HFFc6 (cell line): ENCODE results near the gene NDUFB10. TPM values are rescaled to one million over a fixed set of nuclear protein-coding genes. Genes with fewer than 3 reads are reported as not detected.
A peak's percentile ranks its signal among the peaks of the same experiment; 100 is the strongest.

ENCODE experiments used
- DNase-seq: peaks from one replicate; pipeline ENCODE4 v3.0.0-alpha.2; 2018
- H3K27ac Mint-ChIP-seq: 2 replicates; pipeline ENCODE4 v1.8.0; 2020; ENCODE audit warnings: mild to moderate bottlenecking, mixed read lengths
- H3K27me3 Mint-ChIP-seq: 2 replicates; pipeline ENCODE4 v1.8.0; 2021; ENCODE audit warnings: mild to moderate bottlenecking, moderate library complexity, mixed read lengths; ENCODE audit not compliant: insufficient read depth
- H3K36me3 Mint-ChIP-seq: 2 replicates; pipeline ENCODE4 v1.8.0; 2021; ENCODE audit warnings: low read depth, mixed read lengths
- H3K4me1 Mint-ChIP-seq: 2 replicates; pipeline ENCODE4 v1.8.0; 2020; ENCODE audit warnings: low read depth, mixed read lengths
- H3K4me3 Mint-ChIP-seq: 2 replicates; pipeline ENCODE4 v1.8.0; 2020; ENCODE audit warnings: mild to moderate bottlenecking, moderate library complexity, mixed read lengths
- H3K9me3 Mint-ChIP-seq: 2 replicates; pipeline ENCODE4 v1.8.0; 2020; ENCODE audit warnings: mild to moderate bottlenecking, mixed read lengths
- total RNA-seq, 6 experiments: library from RNA; stranded (reverse); fragmentation: NEBNext Ultra II Directional; extraction: Animal tissue kit (Norgen Biotek cat#: 25700); gene quantifications; 2 replicates in 1 of 6; 3 replicates in 5 of 6; pipeline ENCODE4 v1.2.3, GENCODE V29; 2021
- TF ChIP-seq, protein P1 (sequence below): fragments of 200-600 bp; sonication (generic); IDR thresholded peaks from 2 replicates; pipeline ENCODE4 v1.5.0; 2021; ENCODE audit warnings: antibody characterized with exemption, mild to moderate bottlenecking

The NDUFB10 gene
- total RNA-seq, 6 experiments from 2014 or later: 146 to 190 (median 173) TPM

DNA sequence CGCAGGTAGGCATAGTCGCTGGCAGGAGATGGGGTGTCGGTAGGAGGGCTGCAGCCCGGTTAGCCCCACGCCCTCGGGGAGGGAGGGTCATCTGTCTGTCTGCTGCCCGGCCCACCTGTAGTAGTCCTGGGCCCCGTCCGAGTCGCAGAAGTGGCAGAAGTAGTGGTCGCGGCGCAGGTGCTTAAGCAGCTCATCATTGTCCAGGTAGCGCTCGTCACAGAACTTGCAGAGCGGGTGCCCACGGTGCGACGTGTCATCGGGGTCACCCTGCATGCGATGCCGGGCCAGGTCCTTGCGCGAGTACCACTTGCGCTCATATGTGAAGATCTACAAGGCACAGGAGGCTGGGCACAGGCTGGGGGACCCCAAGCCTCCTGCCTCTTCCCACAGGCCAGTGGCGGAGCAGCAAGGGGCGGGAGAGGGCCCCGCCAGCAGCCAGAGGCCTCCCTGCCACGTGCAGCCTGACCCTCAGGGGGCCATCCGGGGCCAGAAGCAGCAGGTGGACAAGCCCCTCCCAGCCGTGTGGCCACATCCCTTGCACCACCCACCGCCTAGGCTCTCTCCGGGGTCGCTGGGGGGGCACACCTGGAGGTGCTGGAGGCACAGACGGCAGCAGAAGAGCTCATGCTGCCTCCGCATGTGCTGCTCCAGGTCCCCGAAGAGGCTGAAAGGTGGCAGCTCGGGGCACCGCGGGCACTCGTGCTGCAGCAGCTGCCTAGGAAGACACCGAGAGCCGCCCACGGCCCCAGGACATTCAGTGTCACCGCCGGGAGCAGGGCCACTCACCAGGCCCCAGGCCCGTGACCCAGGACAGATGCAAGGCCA lies 43.3 kb downstream of the NDUFB10 start:
- Mint-ChIP-seq H3K9me3 (no peaks in the 10 kb centered on the region), H3K4me1 (peaks cover 13% of the 10 kb centered on the region), H3K4me3 (no peak overlapping the region), H3K27me3 (no peaks in the 10 kb centered on the region), H3K27ac (no peak overlapping the region), H3K36me3 (peaks cover 5% of the 10 kb centered on the region; the same call in 1 of the 2 replicates)
- DNase-seq: no peak
- TF ChIP-seq, protein P1, sequence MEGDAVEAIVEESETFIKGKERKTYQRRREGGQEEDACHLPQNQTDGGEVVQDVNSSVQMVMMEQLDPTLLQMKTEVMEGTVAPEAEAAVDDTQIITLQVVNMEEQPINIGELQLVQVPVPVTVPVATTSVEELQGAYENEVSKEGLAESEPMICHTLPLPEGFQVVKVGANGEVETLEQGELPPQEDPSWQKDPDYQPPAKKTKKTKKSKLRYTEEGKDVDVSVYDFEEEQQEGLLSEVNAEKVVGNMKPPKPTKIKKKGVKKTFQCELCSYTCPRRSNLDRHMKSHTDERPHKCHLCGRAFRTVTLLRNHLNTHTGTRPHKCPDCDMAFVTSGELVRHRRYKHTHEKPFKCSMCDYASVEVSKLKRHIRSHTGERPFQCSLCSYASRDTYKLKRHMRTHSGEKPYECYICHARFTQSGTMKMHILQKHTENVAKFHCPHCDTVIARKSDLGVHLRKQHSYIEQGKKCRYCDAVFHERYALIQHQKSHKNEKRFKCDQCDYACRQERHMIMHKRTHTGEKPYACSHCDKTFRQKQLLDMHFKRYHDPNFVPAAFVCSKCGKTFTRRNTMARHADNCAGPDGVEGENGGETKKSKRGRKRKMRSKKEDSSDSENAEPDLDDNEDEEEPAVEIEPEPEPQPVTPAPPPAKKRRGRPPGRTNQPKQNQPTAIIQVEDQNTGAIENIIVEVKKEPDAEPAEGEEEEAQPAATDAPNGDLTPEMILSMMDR: no peak

DNA sequence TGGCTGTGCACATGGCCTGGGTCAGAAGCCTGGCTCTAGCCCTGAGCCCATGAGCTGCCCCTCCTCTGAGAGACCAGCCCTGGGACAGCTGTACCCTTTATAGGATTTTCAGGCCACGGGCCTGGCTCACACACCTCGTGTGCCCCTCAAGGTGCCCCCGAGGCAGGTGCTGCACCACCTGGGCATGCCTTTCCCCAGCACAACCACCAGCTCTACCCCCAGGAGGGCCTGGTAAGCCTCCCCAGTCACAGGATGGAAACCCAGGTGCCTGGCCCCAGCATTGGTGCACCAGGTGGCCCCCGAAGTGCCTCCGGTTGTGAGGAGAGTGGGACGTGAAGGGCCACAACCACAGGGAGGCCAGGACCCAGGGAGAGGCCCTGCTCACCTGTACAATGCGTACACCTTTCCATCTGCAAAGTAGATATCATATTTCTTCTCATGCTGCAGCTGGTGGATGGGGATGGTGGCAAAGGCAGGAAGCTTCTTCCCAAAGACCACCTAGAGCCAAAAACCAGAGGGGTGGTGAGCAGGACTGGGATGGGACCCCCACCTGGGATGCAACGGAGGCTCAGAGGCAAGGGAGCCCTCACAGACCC lies 44.0 kb downstream of the NDUFB10 start:
- no peak for DNase-seq
- Mint-ChIP-seq H3K27ac (no peak overlapping the region), H3K9me3 (no peaks in the 10 kb centered on the region), H3K4me3 (no peak overlapping the region), H3K27me3 (no peaks in the 10 kb centered on the region), H3K36me3 (peaks cover 2% of the 10 kb centered on the region; the same call in 1 of the 2 replicates), H3K4me1 (peaks cover 15% of the 10 kb centered on the region)
- TF ChIP-seq, protein P1: no peak

DNA sequence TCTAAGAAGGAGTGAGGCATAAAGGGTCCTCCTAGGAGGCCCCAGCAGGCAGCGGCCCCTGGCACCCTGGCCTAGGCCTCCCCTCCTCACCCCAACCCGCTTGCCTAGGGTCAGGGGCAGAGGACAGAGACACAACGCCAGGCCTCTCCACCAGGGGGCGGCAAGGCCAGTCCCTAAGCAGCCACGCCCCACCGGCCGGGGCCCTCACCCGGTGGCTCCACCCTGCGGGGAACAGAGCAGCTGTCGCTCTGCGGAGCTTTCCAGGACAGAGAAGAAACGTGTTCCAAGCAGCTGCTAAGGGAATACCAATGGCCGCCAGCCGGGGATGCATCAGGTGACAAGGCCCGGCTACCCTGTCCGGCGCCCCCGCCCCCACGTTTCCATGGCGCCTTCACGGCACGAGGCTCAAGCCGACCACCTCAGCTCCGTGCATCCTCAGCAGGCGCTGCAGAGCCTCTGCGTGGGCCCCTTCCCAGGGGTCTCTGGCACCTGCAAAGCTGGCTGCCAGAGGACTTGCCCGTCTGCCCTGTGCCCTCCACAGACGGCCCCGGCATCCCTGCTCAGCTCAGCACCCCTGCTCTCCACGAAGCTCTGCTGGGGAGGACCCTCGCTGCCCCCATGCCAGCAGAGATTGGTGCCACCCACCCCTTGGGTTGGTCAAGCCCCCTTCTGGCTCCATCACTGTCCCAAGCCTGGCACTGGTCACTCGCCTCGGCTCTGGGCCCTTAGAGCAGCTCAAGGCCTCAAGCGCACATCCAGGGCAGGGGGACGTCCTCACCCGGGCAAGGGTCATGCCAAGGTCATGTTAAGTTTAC lies 44.7 kb downstream of the NDUFB10 start:
- DNase-seq: peak; percentile 82
- Mint-ChIP-seq H3K4me1 (peaks cover 19% of the 10 kb centered on the region), H3K27me3 (peaks cover 2% of the 10 kb centered on the region; the same call in 1 of the 2 replicates), H3K36me3 (peaks cover 5% of the 10 kb centered on the region; the same call in 1 of the 2 replicates), H3K27ac (no peak overlapping the region), H3K4me3 (no peak overlapping the region), H3K9me3 (no peaks in the 10 kb centered on the region)
- TF ChIP-seq, protein P1: peak; percentile 98

DNA sequence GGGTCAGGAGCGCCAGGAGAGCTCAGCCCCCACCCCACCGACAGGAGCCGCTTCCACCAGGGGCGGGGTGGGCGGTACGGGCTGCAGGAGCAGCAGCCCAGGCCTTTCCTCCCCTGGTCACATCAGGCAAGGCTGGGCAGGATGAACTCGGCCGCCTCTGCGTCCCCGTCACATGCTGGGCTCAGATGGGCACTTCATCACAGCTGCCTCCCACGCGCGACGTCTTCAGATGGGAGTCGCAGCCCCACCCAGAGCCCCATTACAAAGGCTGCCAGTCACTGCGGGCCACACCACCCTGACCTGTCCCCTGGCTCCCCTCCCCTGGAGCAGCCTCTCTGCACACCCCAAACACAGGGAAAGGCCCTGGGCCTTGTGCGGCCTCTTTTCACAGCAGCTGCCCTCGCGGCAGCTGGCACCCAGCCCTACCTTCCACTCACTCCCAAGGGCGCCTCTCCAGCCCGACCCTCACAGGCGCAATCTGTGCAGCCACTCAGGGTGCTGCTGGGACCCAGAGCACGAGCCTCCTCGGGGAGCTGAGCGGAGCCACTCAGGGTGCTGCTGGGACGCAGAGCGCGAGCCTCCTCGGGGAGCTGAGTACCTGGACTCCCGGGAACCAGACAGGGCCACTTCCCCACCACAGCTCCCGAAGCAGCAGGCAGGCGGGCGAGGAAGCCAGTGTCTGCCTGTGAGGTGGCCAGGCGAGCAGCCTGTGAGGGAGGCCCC lies 45.6 kb downstream of the NDUFB10 start:
- H3K27ac Mint-ChIP-seq: no peak overlapping the region
- DNase-seq: no peak
- TF ChIP-seq, protein P1: no peak
- H3K9me3 Mint-ChIP-seq: no peaks in the 10 kb centered on the region
- H3K27me3 Mint-ChIP-seq: peaks cover 2% of the 10 kb centered on the region; the same call in 1 of the 2 replicates
- no peak overlapping the region for H3K4me3 Mint-ChIP-seq
- H3K4me1 Mint-ChIP-seq: peaks cover 20% of the 10 kb centered on the region
- peaks cover 5% of the 10 kb centered on the region; the same call in 1 of the 2 replicates for H3K36me3 Mint-ChIP-seq

DNA sequence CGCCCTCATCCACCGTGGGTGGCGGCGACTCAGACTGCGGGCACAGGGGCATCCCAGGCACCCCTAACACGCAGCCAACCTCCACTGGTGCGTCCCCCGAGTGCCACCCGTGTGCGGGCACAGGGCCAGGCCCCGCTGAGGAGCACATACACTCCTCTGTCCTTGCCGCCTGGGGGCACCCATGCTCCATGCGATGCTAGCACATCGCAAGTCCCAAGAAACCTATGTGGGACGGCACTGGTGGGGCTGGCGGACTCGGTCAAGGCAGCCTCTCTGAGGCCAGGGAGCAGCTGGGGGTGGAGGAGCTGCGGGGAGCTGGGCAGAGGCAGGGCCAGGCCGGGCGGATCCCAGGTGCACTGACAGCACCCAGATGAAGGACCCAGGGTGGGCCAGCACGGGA lies 46.3 kb downstream of the NDUFB10 start:
- Mint-ChIP-seq H3K4me1 (peaks cover 26% of the 10 kb centered on the region), H3K27ac (no peak overlapping the region), H3K4me3 (no peak overlapping the region), H3K9me3 (no peaks in the 10 kb centered on the region), H3K27me3 (peaks cover 2% of the 10 kb centered on the region; the same call in 1 of the 2 replicates), H3K36me3 (peaks cover 5% of the 10 kb centered on the region; the same call in 1 of the 2 replicates)
- TF ChIP-seq, protein P1: no peak
- no peak for DNase-seq
